K562 (cell line): ENCODE measurements around the gene ESRRB. TPM values are rescaled to one million over a fixed set of nuclear protein-coding genes. Genes with fewer than 3 reads are reported as not detected.

Source experiments
- ATAC-seq: fragments of 200-7000 bp; cut with Tn5 transposase; 3 replicates; pipeline ENCODE4 v1.9.1; 2020; ENCODE audit warnings: moderate library complexity
- BruUV-seq: library from RNA; stranded (reverse); fragments of 400-500 nt; replicated peaks from 2 replicates; lab custom pipeline; 2021; lab: Mats Ljungman, UMichigan
- CTCF ChIA-PET: fragments of 300-600 bp; formaldehyde crosslinking; extraction: SDS; loops from one replicate; lab custom pipeline; 2021; ENCODE audit warnings: low intra/inter-chr PET ratio; lab: Yijun Ruan, JAX
- POLR2A ChIA-PET: fragments of 300-600, 350-650 bp; sonication (Branson Sonifier 250); formaldehyde crosslinking; extraction: SDS; loops from one replicate; lab custom pipeline; 2021; ENCODE audit warnings: antibody characterized with exemption, inconsistent platforms; lab: Yijun Ruan, JAX
- DNase-seq, 4 experiments: peaks; one replicate each; pipeline versions ENCODE4 v3.0.0 to v3.0.0-alpha.2; 2011 to 2018; ENCODE audit warnings: low spot score in 3 of 4, mixed read lengths in 3 of 4; ENCODE audit errors: extremely low read depth in 1 of 4
- FAIRE-seq: peaks from 2 replicates; lab custom pipeline; 2011; peaks lifted over from hg19 to GRCh38; lab: Jason Lieb, UNC
- H2AFZ ChIP-seq: 2 replicates; pipeline ENCODE4 v1.6.0; 2011; ENCODE audit warnings: low read depth, low read length, control low read depth, inconsistent platforms
- H3K27ac ChIP-seq: fragments of 200-600 bp; 3 replicates; pipeline ENCODE4 v1.8.0; 2011; ENCODE audit warnings: low read depth, mild to moderate bottlenecking, control low read depth, inconsistent platforms, low read length, moderate library complexity, mixed read lengths; ENCODE audit errors: extremely low read depth
- H3K27me3 ChIP-seq, 2 experiments: fragments of 300-600 bp in 1 of 2; 2 replicates in 1 of 2; 3 replicates in 1 of 2; pipeline versions ENCODE4 v1.6.0 to v1.8.0; 2011; ENCODE audit warnings: inconsistent platforms in 2 of 2, low read length in 2 of 2, mild to moderate bottlenecking in 1 of 2, mixed read lengths in 1 of 2, moderate library complexity in 1 of 2; ENCODE audit not compliant: control insufficient read depth in 2 of 2, insufficient read depth in 2 of 2
- H3K36me3 ChIP-seq: fragments of 300-600 bp; 3 replicates; pipeline ENCODE4 v1.8.0; 2011; ENCODE audit warnings: mild to moderate bottlenecking, low read length, inconsistent platforms; ENCODE audit not compliant: control insufficient read depth, insufficient read depth
- H3K4me1 ChIP-seq, 2 experiments: fragments of 200-600 bp in 1 of 2; replicated peaks in 1 of 2; 2 replicates in 1 of 2; 3 replicates in 1 of 2; pipeline versions ENCODE4 v1.5.1 to v1.8.0; 2011; ENCODE audit warnings: inconsistent platforms in 2 of 2, low read length in 2 of 2, mild to moderate bottlenecking in 1 of 2, mixed read lengths in 1 of 2, moderate library complexity in 1 of 2; ENCODE audit not compliant: control insufficient read depth in 2 of 2, insufficient read depth in 2 of 2
- H3K4me2 ChIP-seq: 2 replicates; pipeline ENCODE4 v1.6.1; 2011; ENCODE audit warnings: low read length, control low read depth, inconsistent platforms, mixed read lengths; ENCODE audit not compliant: insufficient read depth
- H3K4me3 ChIP-seq: fragments of 200-600 bp; sonication (generic), shearing (Covaris generic); 2 replicates; pipeline ENCODE4 v1.5.1; 2016; ENCODE audit warnings: control low read depth, inconsistent platforms
- H3K79me2 ChIP-seq: fragments of 200-600 bp; 3 replicates; pipeline ENCODE4 v1.8.0; 2011; ENCODE audit warnings: low read length, inconsistent platforms; ENCODE audit not compliant: control insufficient read depth, insufficient read depth
- H3K9ac ChIP-seq, 2 experiments: 2 replicates each; pipeline versions ENCODE4 v1.6.0 to v1.6.1; 2011; ENCODE audit warnings: low read depth in 2 of 2, low read length in 2 of 2, control low read depth in 1 of 2, inconsistent platforms in 1 of 2, mild to moderate bottlenecking in 1 of 2, mixed read lengths in 1 of 2; ENCODE audit not compliant: insufficient read depth in 1 of 2
- H3K9me1 ChIP-seq: one replicate; pipeline ENCODE4 v1.6.0; 2011; ENCODE audit warnings: inconsistent platforms, mild to moderate bottlenecking, low read length, moderate library complexity; ENCODE audit not compliant: control insufficient read depth, insufficient read depth
- H3K9me3 ChIP-seq: replicated peaks from 2 replicates; pipeline ENCODE4 v1.5.1; 2011; ENCODE audit warnings: low read depth, low read length, inconsistent platforms; ENCODE audit not compliant: control insufficient read depth, insufficient read depth
- H4K20me1 ChIP-seq: replicated peaks from 2 replicates; pipeline ENCODE4 v1.6.1; 2011; ENCODE audit warnings: low read length, inconsistent platforms, mixed read lengths; ENCODE audit not compliant: control insufficient read depth, insufficient read depth
- ARID1B ChIP-seq: fragments of 450-650 bp; IDR thresholded peaks from 2 replicates; pipeline ENCODE4 v1.6.1; 2016; ENCODE audit warnings: antibody characterized with exemption, mild to moderate bottlenecking, inconsistent platforms
- BRF2 ChIP-seq: IDR thresholded peaks from 3 replicates; pipeline ENCODE4 v1.6.1; 2011; ENCODE audit warnings: borderline replicate concordance, mild to moderate bottlenecking; ENCODE audit not compliant: insufficient read length, insufficient read depth
- CAMTA2 ChIP-seq: fragments of 250-450 bp; sonication (Bioruptor Pico); conservative IDR thresholded peaks from 2 replicates; pipeline ENCODE4 v1.5.1; 2022
- CBX8 ChIP-seq: fragments of 200-600 bp; sonication (generic); IDR thresholded peaks from 2 replicates; pipeline ENCODE4 v1.6.1; 2012; ENCODE audit warnings: borderline replicate concordance, mixed run types, low read depth, mild to moderate bottlenecking, moderate library complexity, mixed read lengths, low read length, control low read depth, inconsistent platforms; ENCODE audit not compliant: poor library complexity, severe bottlenecking; ENCODE audit errors: extremely low read depth
- CHAMP1 ChIP-seq: fragments of 450-650 bp; IDR thresholded peaks from 2 replicates; pipeline ENCODE4 v1.6.1; 2016; ENCODE audit warnings: mild to moderate bottlenecking
- EP300 ChIP-seq: IDR thresholded peaks from 2 replicates; pipeline ENCODE4 v1.6.1; 2012; ENCODE audit warnings: low read length, improper control_type of control experiment
- MECOM ChIP-seq: fragments of 250-450 bp; sonication (Bioruptor Pico); IDR thresholded peaks from 2 replicates; pipeline ENCODE4 v1.8.0; 2022; ENCODE audit warnings: inconsistent platforms
- RERE ChIP-seq: sonication (generic); formaldehyde crosslinking; IDR thresholded peaks from 2 replicates; pipeline ENCODE4 v1.8.0; 2023; ENCODE audit warnings: missing genetic modification reagents, mild to moderate bottlenecking, borderline replicate concordance
- TBL1XR1 ChIP-seq, 2 experiments: IDR thresholded peaks; 2 replicates each; pipeline ENCODE4 v1.6.1; 2012; ENCODE audit warnings: improper control_type of control experiment in 2 of 2, low read length in 2 of 2, mild to moderate bottlenecking in 1 of 2
- USF1 ChIP-seq: sonication (generic); formaldehyde crosslinking; IDR thresholded peaks from 2 replicates; pipeline ENCODE4 v1.9.0; 2022; ENCODE audit warnings: mild to moderate bottlenecking, missing genetic modification reagents
- WGBS: fragments of 100-300 bp; shearing (Covaris generic); methylation state at CpG from one replicate; pipeline ENCODE4 v1.1.6; 2016; ENCODE audit warnings: low coverage, mixed read lengths; ENCODE audit not compliant: insufficient coverage; ENCODE audit errors: missing lambda C conversion rate; 5-methylcytosine and 5-hydroxymethylcytosine counted together
- in situ Hi-C: fragments of 300-500 bp; cut with MboI; formaldehyde crosslinking; loops from 4 replicates; pipeline ENCODE4 v1.15.0; 2018; ENCODE audit warnings: inconsistent platforms, mixed read lengths
- intact Hi-C: fragments of 100-400 bp; cut with micrococcal nuclease; formaldehyde crosslinking; loops from 2 replicates; pipeline ENCODE4 v1.14.2; 2022
- polyA plus RNA-seq, 8 experiments: library from polyadenylated mRNA; depleted of rRNA in 4 of 8; stranded (reverse) in 5 of 8; unstranded in 3 of 8; fragments of >200 nt; fragmentation: Nextera tagmentation in 2 of 8; fragmentation: Illumina TruSeq in 1 of 8; extraction: Ambion mirVana in 2 of 8; extraction: Trizol in 1 of 8; gene quantifications; 2 replicates each; pipeline versions ENCODE4 v1.2.1 to v1.2.3, GENCODE V29; 2011 to 2014; ENCODE audit warnings: inconsistent platforms in 1 of 8, missing spikeins in 1 of 8
- total RNA-seq, 7 experiments: library from RNA; depleted of rRNA in 6 of 7; stranded (reverse); fragments of >200 nt in 6 of 7; fragmentation: Illumina TruSeq in 2 of 7; extraction: Trizol in 2 of 7; gene quantifications; 2 replicates each; pipeline versions ENCODE4 v1.2.1 to v1.2.3, GENCODE V29; 2011 to 2021; ENCODE audit warnings: low replicate concordance in 1 of 7

ESRRB gene
- total and polyA plus RNA-seq, 9 of the 15 experiments (the other 6 are each of a cell fraction or from before 2014, with no cell fraction given): 3.2 to 24.7 (median 14.5) TPM

GRCh38 chr14:76407449-76408150 is 31.7 kb downstream of the ESRRB start (continued):
- TF ChIP-seq CHAMP1 (no peak), CAMTA2 (no peak), ARID1B (no peak), USF1 (CRISPR knock-in tag) (no peak), TBL1XR1 (IDR thresholded peaks at IDR 0.05; ENCODE audit: low read length in 2 of 2) (no peak)

GRCh38 chr14:76408877-76409276 is 32.9 kb downstream of the ESRRB start:
- intact Hi-C loops (no loop called here), in situ Hi-C loops (no loop called here)
- Histone ChIP-seq H3K27ac (no peak overlapping the region), H3K9me1 (no peaks in the 10 kb centered on the region), H3K9ac (no peak overlapping the region), H3K4me2 (no peak overlapping the region), H3K27me3 (no peaks in the 10 kb centered on the region), H3K4me1 (no peaks in the 10 kb centered on the region; a peak in 1 of 5 replicates), H3K36me3 (no peaks in the 10 kb centered on the region), H4K20me1 (no peaks in the 10 kb centered on the region), H3K9me3 (no peaks in the 10 kb centered on the region), H2AFZ (no peak overlapping the region), H3K4me3 (no peak overlapping the region), H3K79me2 (no peaks in the 10 kb centered on the region)
- ChIA-PET CTCF (no interaction called here), POLR2A (no interaction called here)
- 50% methylated on average over 1 of the region's 1 CpG for WGBS
- ATAC-seq (no peak), FAIRE-seq (no peak), DNase-seq (no peak)
- BruUV-seq: no TSS peak
- TF ChIP-seq BRF2: no peak
- no peak for TF ChIP-seq EP300
- no peak for TF ChIP-seq RERE (CRISPR knock-in tag)
- TF ChIP-seq CBX8: no peak
- no peak for TF ChIP-seq MECOM (CRISPR knock-in tag)
